Measurements from ENCODE around the gene HVCN1.

- no peak for TF ChIP-seq POLR2A (IDR thresholded peaks at IDR 0.05; ENCODE audit: low read depth, low read length)
- no peak for TF ChIP-seq TAF1 (IDR thresholded peaks at IDR 0.05; ENCODE audit: borderline replicate concordance, low read depth, low read length)
- TF ChIP-seq POLR2AphosphoS5 (IDR thresholded peaks at IDR 0.05; ENCODE audit: low read depth, low read length): no peak
Observed at GRCh38 chr12:110725267-110725666, 36.4 kb upstream of the HVCN1 start.

Measured in GM12892 (cell line).